H1 (cell line): ENCODE results near the gene DAP. TPM values are rescaled to one million over a fixed set of nuclear protein-coding genes. Genes with fewer than 3 reads are reported as not detected.

Experiments
- CTCF ChIA-PET: fragments of 300-600 bp; sonication (Branson Sonifier 250); formaldehyde crosslinking; loops from one replicate; lab custom pipeline; 2021; ENCODE audit not compliant: partially characterized antibody; lab: Charles Lee
- POLR2A ChIA-PET: fragments of 300-600 bp; sonication (Branson Sonifier 250); formaldehyde crosslinking; loops from one replicate; lab custom pipeline; 2021; ENCODE audit warnings: inconsistent platforms; ENCODE audit not compliant: partially characterized antibody; lab: Charles Lee
- DNase-seq, 2 experiments: peaks; one replicate each; pipeline versions ENCODE4 v3.0.0 to v3.0.0-alpha.2; 2010 to 2022; ENCODE audit warnings: low spot score in 2 of 2, low read depth in 1 of 2, mixed read lengths in 1 of 2
- FAIRE-seq: peaks from 2 replicates; lab custom pipeline; 2011; peaks lifted over from hg19 to GRCh38; lab: Jason Lieb, UNC
- H2AFZ ChIP-seq: 2 replicates; pipeline ENCODE4 v1.8.1; 2012; ENCODE audit warnings: low read length, inconsistent platforms
- H2AK5ac ChIP-seq: 2 replicates; pipeline ENCODE4 v1.6.1; 2013; ENCODE audit warnings: low read depth, low read length
- H2BK120ac ChIP-seq: replicated peaks from 2 replicates; pipeline ENCODE3; 2013; ENCODE audit warnings: low read depth, low read length, inconsistent platforms
- H2BK12ac ChIP-seq: 2 replicates; pipeline ENCODE4 v1.6.1; 2013; ENCODE audit warnings: low read depth, low read length
- H2BK15ac ChIP-seq: 2 replicates; pipeline ENCODE4 v1.6.1; 2013; ENCODE audit warnings: low read length
- H2BK20ac ChIP-seq: 2 replicates; pipeline ENCODE4 v1.6.1; 2013; ENCODE audit warnings: low read length
- H2BK5ac ChIP-seq: 2 replicates; pipeline ENCODE4 v1.6.1; 2013; ENCODE audit warnings: low read depth, low read length
- H3K14ac ChIP-seq: 2 replicates; pipeline ENCODE4 v1.6.1; 2013; ENCODE audit warnings: inconsistent platforms; ENCODE audit not compliant: insufficient read length
- H3K18ac ChIP-seq: 2 replicates; pipeline ENCODE4 v1.6.1; 2013; ENCODE audit warnings: low read length; ENCODE audit errors: extremely low read depth
- H3K23ac ChIP-seq: 2 replicates; pipeline ENCODE4 v1.6.1; 2013; ENCODE audit warnings: inconsistent platforms; ENCODE audit not compliant: insufficient read length
- H3K23me2 ChIP-seq: 2 replicates; pipeline ENCODE4 v1.6.1; 2013; ENCODE audit warnings: low read depth, low read length
- H3K27ac ChIP-seq: 2 replicates; pipeline ENCODE4 v1.6.1; 2011; ENCODE audit warnings: low read depth, low read length, inconsistent platforms
- H3K27me3 ChIP-seq, 4 experiments: replicated peaks in 1 of 4; 1 replicate in 1 of 4; 2 replicates in 3 of 4; pipeline versions ENCODE4 v1.6.1 to v1.8.1; 2011 to 2013; ENCODE audit warnings: low read length in 3 of 4, mild to moderate bottlenecking in 3 of 4, inconsistent platforms in 2 of 4, mixed read lengths in 2 of 4, moderate library complexity in 1 of 4; ENCODE audit not compliant: control insufficient read depth in 3 of 4, insufficient read depth in 3 of 4; ENCODE audit errors: extremely low read depth in 1 of 4
- H3K36me3 ChIP-seq, 4 experiments: 2 replicates each; pipeline versions ENCODE4 v1.6.1 to v1.8.1; 2011 to 2013; ENCODE audit warnings: mild to moderate bottlenecking in 4 of 4, low read length in 3 of 4, moderate library complexity in 2 of 4, control low read depth in 1 of 4, inconsistent platforms in 1 of 4; ENCODE audit not compliant: insufficient read depth in 4 of 4, control insufficient read depth in 2 of 4
- H3K4ac ChIP-seq: replicated peaks from 2 replicates; pipeline ENCODE3; 2013; ENCODE audit warnings: low read length, low read depth, mixed read lengths, inconsistent platforms; ENCODE audit not compliant: insufficient read length
- H3K4me1 ChIP-seq, 4 experiments: replicated peaks in 1 of 4; 1 replicate in 1 of 4; 2 replicates in 3 of 4; pipeline versions ENCODE4 v1.6.1 to v1.8.1; 2011 to 2013; ENCODE audit warnings: low read length in 3 of 4, inconsistent platforms in 2 of 4, mixed read lengths in 1 of 4; ENCODE audit not compliant: insufficient read depth in 4 of 4, control insufficient read depth in 3 of 4
- H3K4me2 ChIP-seq, 2 experiments: 2 replicates each; pipeline versions ENCODE4 v1.6.1 to v1.8.1; 2011 to 2013; ENCODE audit warnings: low read depth in 2 of 2, low read length in 2 of 2, control low read depth in 1 of 2, inconsistent platforms in 1 of 2, mild to moderate bottlenecking in 1 of 2; ENCODE audit not compliant: insufficient read depth in 1 of 2
- H3K4me3 ChIP-seq, 4 experiments: fragments of 200-600, 300-600 bp in 1 of 4; sonication (generic), shearing (Covaris generic), sonication (Bioruptor Twin) in 1 of 4; 2 replicates each; pipeline versions ENCODE4 v1.5.1 to v1.8.1; 2011 to 2016; ENCODE audit warnings: low read length in 4 of 4, low read depth in 3 of 4, control low read depth in 2 of 4, inconsistent platforms in 2 of 4, mild to moderate bottlenecking in 2 of 4, mixed read lengths in 1 of 4, moderate library complexity in 1 of 4; ENCODE audit not compliant: insufficient read depth in 2 of 4; ENCODE audit errors: extremely low read depth in 1 of 4
- H3K56ac ChIP-seq: replicated peaks from 2 replicates; pipeline ENCODE3; 2013; ENCODE audit warnings: low read depth, mild to moderate bottlenecking, mixed read lengths, low read length, inconsistent platforms; ENCODE audit not compliant: insufficient read length
- H3K79me1 ChIP-seq: 2 replicates; pipeline ENCODE4 v1.6.1; 2013; ENCODE audit warnings: low read depth, low read length, control low read depth
- H3K79me2 ChIP-seq, 2 experiments: 2 replicates each; pipeline versions ENCODE4 v1.6.1 to v1.8.1; 2012 to 2013; ENCODE audit warnings: low read length in 2 of 2, mild to moderate bottlenecking in 2 of 2, inconsistent platforms in 1 of 2; ENCODE audit not compliant: insufficient read depth in 2 of 2, control insufficient read depth in 1 of 2
- H3K9ac ChIP-seq, 4 experiments: replicated peaks in 1 of 4; 1 replicate in 1 of 4; 2 replicates in 3 of 4; pipeline versions ENCODE4 v1.6.1 to v1.8.1; 2011 to 2013; ENCODE audit warnings: low read depth in 3 of 4, low read length in 3 of 4, control low read depth in 2 of 4, mild to moderate bottlenecking in 2 of 4, moderate library complexity in 2 of 4, inconsistent platforms in 1 of 4; ENCODE audit errors: extremely low read depth in 1 of 4
- H3K9me3 ChIP-seq, 2 experiments: 2 replicates each; pipeline versions ENCODE4 v1.6.1 to v1.8.1; 2012 to 2013; ENCODE audit warnings: mild to moderate bottlenecking in 2 of 2, moderate library complexity in 2 of 2, control low read depth in 1 of 2, inconsistent platforms in 1 of 2, low read depth in 1 of 2, low read length in 1 of 2, mixed read lengths in 1 of 2; ENCODE audit not compliant: insufficient read depth in 2 of 2
- H4K20me1 ChIP-seq, 2 experiments: replicated peaks in 1 of 2; 2 replicates each; pipeline versions ENCODE3 to v1.8.1; 2011 to 2013; ENCODE audit warnings: inconsistent platforms in 2 of 2, low read length in 2 of 2, mild to moderate bottlenecking in 1 of 2; ENCODE audit not compliant: insufficient read depth in 2 of 2, control insufficient read depth in 1 of 2
- H4K5ac ChIP-seq: 2 replicates; pipeline ENCODE4 v1.6.1; 2013; ENCODE audit warnings: low read length, low read depth, mixed read lengths, inconsistent platforms; ENCODE audit not compliant: insufficient read length
- H4K8ac ChIP-seq: 2 replicates; pipeline ENCODE4 v1.8.0; 2013; ENCODE audit warnings: mild to moderate bottlenecking, moderate library complexity, low read length, inconsistent platforms; ENCODE audit not compliant: insufficient read depth; ENCODE audit errors: extremely low read depth
- H4K91ac ChIP-seq: replicated peaks from 2 replicates; pipeline ENCODE3; 2013; ENCODE audit warnings: low read length, mixed read lengths, inconsistent platforms; ENCODE audit not compliant: insufficient read length
- CHD1 ChIP-seq: IDR thresholded peaks from 2 replicates; pipeline ENCODE4 v1.6.1; 2012; ENCODE audit warnings: low read depth, low read length, improper control_type of control experiment
- EZH2 ChIP-seq: fragments of 200-600 bp; sonication (generic); IDR thresholded peaks from 2 replicates; pipeline ENCODE4 v1.7.1; 2012; ENCODE audit warnings: low read depth, mild to moderate bottlenecking, moderate library complexity, low read length, inconsistent platforms; ENCODE audit not compliant: severe bottlenecking
- RAD21 ChIP-seq, 2 experiments: IDR thresholded peaks in 1 of 2; conservative IDR thresholded peaks in 1 of 2; 2 replicates each; pipeline ENCODE4 v1.6.1; 2011; ENCODE audit warnings: low read depth in 2 of 2, low read length in 2 of 2, improper control_type of control experiment in 1 of 2, inconsistent platforms in 1 of 2, mild to moderate bottlenecking in 1 of 2, moderate library complexity in 1 of 2
- SIX5 ChIP-seq: IDR thresholded peaks from 2 replicates; pipeline ENCODE4 v1.6.1; 2011; ENCODE audit warnings: mild to moderate bottlenecking, low read depth, low read length
- YY1 ChIP-seq: IDR thresholded peaks from 2 replicates; pipeline ENCODE4 v1.6.1; 2011; ENCODE audit warnings: low read depth, mild to moderate bottlenecking, low read length
- WGBS, 2 experiments: shearing (Covaris generic) in 1 of 2; methylation state at CpG; one replicate each; pipeline versions ENCODE4 v1.1.6 to v1.1.7; 2013 to 2015; ENCODE audit warnings: low lambda C conversion rate in 2 of 2, mixed read lengths in 2 of 2, inconsistent platforms in 1 of 2, low coverage in 1 of 2, missing lambda C conversion rate in 1 of 2; ENCODE audit not compliant: insufficient replicate concordance in 2 of 2, insufficient coverage in 1 of 2, insufficient read length in 1 of 2; ENCODE audit errors: extremely low coverage in 1 of 2, missing lambda C conversion rate in 1 of 2; 5-methylcytosine and 5-hydroxymethylcytosine counted together
- polyA plus RNA-seq, 7 experiments: library from polyadenylated mRNA; depleted of rRNA in 3 of 7; stranded (reverse) in 5 of 7; unstranded in 2 of 7; fragments of >200 nt in 5 of 7; fragments of 200-250 nt in 2 of 7; gene quantifications; 1 replicate in 5 of 7; 2 replicates in 1 of 7; 4 replicates in 1 of 7; pipeline versions ENCODE4 v1.2.1 to v1.2.3, GENCODE V29; 2011 to 2013; ENCODE audit warnings: missing spikeins in 2 of 7, mixed read lengths in 2 of 7
- total RNA-seq: library from RNA; stranded (reverse); fragmentation: NEBNext Ultra II Directional; extraction: Animal tissue kit (Norgen Biotek cat#: 25700); gene quantifications from 2 replicates; pipeline ENCODE4 v1.2.1, GENCODE V29; 2021
- TF ChIP-seq, protein P1 (sequence below): IDR thresholded peaks from 2 replicates; pipeline ENCODE4 v1.6.1; 2011; ENCODE audit warnings: low read length, improper control_type of control experiment

Gene DAP
- total and polyA plus RNA-seq, 2 of the 8 experiments (the other 6 are each of a cell fraction or from before 2014, with no cell fraction given): 26.2 to 44.4 TPM

- Histone ChIP-seq H3K79me2 (peaks cover 0 to 12% of the 10 kb centered on the region in 2 experiments; a peak in 2 of 4 replicates), H3K4me2 (no peak overlapping the region), H3K27ac (no peak overlapping the region), H3K4me1 (peaks cover 18 to 50% (median 36%) of the 10 kb centered on the region in 4 experiments), H3K14ac (no peak overlapping the region), H3K56ac (no peak overlapping the region), H3K18ac (no peak overlapping the region), H4K20me1 (peaks cover 0 to 2% of the 10 kb centered on the region in 2 experiments), H2BK15ac (no peak overlapping the region), H2BK5ac (no peak overlapping the region), H3K36me3 (no peaks in the 10 kb centered on the region), H4K5ac (no peak overlapping the region), H4K91ac (no peak overlapping the region), H3K9ac (no peak overlapping the region), H3K23ac (no peak overlapping the region), H3K4ac (no peak overlapping the region), H3K4me3 (no peak overlapping the region), H2AFZ (no peak overlapping the region), H3K9me3 (no peaks in the 10 kb centered on the region), H3K23me2 (peaks cover 7% of the 10 kb centered on the region), H3K27me3 (no peaks in the 10 kb centered on the region), H2BK20ac (no peak overlapping the region), H3K79me1 (peaks cover 4% of the 10 kb centered on the region; the same call in 1 of the 2 replicates), H4K8ac (no peak overlapping the region), H2AK5ac (no peak overlapping the region), H2BK12ac (no peak overlapping the region), H2BK120ac (no peak overlapping the region)
- FAIRE-seq (no peak), DNase-seq (no peak)
- 89% methylated on average over 2 of the region's 2 CpGs; no CpG with 5 or more reads in 1 of the 2 experiments for WGBS, 2 experiments
- ChIA-PET POLR2A (no interaction called here), CTCF (interaction anchor here (1.2 to 4.6 kb wide), 4 partner anchors 8 to 210 kb away, joined by 3 to 49 read pairs (median 24); no protein-coding TSS in a partner anchor)
- TF ChIP-seq EZH2 (no peak), YY1 (no peak), RAD21 (IDR thresholded peaks at IDR 0.05 in 1 of 2, conservative IDR thresholded peaks at IDR 0.05 in 1 of 2; ENCODE audit: low read depth in 2 of 2, low read length in 2 of 2) (no peak), SIX5 (no peak), CHD1 (no peak)
- TF ChIP-seq, protein P1, sequence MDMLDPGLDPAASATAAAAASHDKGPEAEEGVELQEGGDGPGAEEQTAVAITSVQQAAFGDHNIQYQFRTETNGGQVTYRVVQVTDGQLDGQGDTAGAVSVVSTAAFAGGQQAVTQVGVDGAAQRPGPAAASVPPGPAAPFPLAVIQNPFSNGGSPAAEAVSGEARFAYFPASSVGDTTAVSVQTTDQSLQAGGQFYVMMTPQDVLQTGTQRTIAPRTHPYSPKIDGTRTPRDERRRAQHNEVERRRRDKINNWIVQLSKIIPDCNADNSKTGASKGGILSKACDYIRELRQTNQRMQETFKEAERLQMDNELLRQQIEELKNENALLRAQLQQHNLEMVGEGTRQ: no peak
Observed at GRCh38 chr5:10634562-10634961, 126.5 kb downstream of the DAP start.
